Nucleus accumbens (tissue), 56 donors: ENCODE data around the gene SDR42E2.

Source experiments
- DNase-seq, 56 donors: peaks; one replicate each; lab custom pipeline; 2025; lab: John Stamatoyannopoulos, UW

SDR42E2 gene

GRCh38 chr16:22233037-22233372 lies 70.7 kb downstream of the SDR42E2 start:
- no peak for DNase-seq

- no peak for DNase-seq
These were observed 73.8 kb downstream of the SDR42E2 start for GRCh38 chr16:22235839-22236745.

- no peak for DNase-seq
These were observed 77.0 kb downstream of the SDR42E2 start for GRCh38 chr16:22239131-22239805.

- DNase-seq, result no peak
These were observed 77.9 kb downstream of the SDR42E2 start for GRCh38 chr16:22240023-22240710.
